A673 (cell line): ENCODE data around the gene MRAP2. TPM values are rescaled to one million over a fixed set of nuclear protein-coding genes. Genes with fewer than 3 reads are reported as not detected.

Source experiments
- BruUV-seq: library from RNA; stranded (reverse); fragments of 400-500 nt; replicated peaks from 2 replicates; lab custom pipeline; 2021; lab: Mats Ljungman, UMichigan
- CTCF ChIA-PET: fragments of 300-600 bp; sonication (Branson Sonifier 250); formaldehyde crosslinking; loops from one replicate; lab custom pipeline; 2022; ENCODE audit warnings: antibody characterized with exemption; lab: Charles Lee
- POLR2A ChIA-PET: fragments of 300-600 bp; sonication (Branson Sonifier 250); formaldehyde crosslinking; loops from one replicate; lab custom pipeline; 2022; ENCODE audit warnings: antibody characterized with exemption; ENCODE audit not compliant: low non-redundant PET; lab: Charles Lee
- DNase-seq: peaks from one replicate; pipeline ENCODE4 v3.0.0-alpha.2; 2015; ENCODE audit warnings: low spot score
- H3K27ac ChIP-seq: fragments of 200-600 bp; sonication (generic); 2 replicates; pipeline ENCODE4 v1.5.1; 2016; ENCODE audit warnings: mixed run types, low read depth, mild to moderate bottlenecking, mixed read lengths, antibody characterized with exemption, low read length; ENCODE audit not compliant: poor library complexity, severe bottlenecking
- H3K27me3 ChIP-seq: fragments of 200-600 bp; sonication (generic); replicated peaks from 2 replicates; pipeline ENCODE4 v1.6.1; 2017; ENCODE audit warnings: mixed run types, low read depth, mild to moderate bottlenecking, mixed read lengths, antibody characterized with exemption, low read length; ENCODE audit not compliant: insufficient read depth, poor library complexity
- H3K36me3 ChIP-seq: fragments of 200-600 bp; sonication (generic); 2 replicates; pipeline ENCODE4 v1.6.1; 2016; ENCODE audit warnings: mixed run types, mild to moderate bottlenecking, mixed read lengths, antibody characterized with exemption, low read length; ENCODE audit not compliant: insufficient read depth, poor library complexity, severe bottlenecking
- H3K4me1 ChIP-seq: fragments of 200-600 bp; sonication (generic); 2 replicates; pipeline ENCODE4 v1.6.1; 2017; ENCODE audit warnings: mixed run types, mild to moderate bottlenecking, mixed read lengths, antibody characterized with exemption, low read length; ENCODE audit not compliant: insufficient read depth, poor library complexity, severe bottlenecking
- H3K4me3 ChIP-seq: fragments of 200-600 bp; sonication (generic); 2 replicates; pipeline ENCODE4 v1.5.1; 2016; ENCODE audit warnings: low read depth, mixed run types, mild to moderate bottlenecking, mixed read lengths, low read length; ENCODE audit not compliant: poor library complexity, severe bottlenecking
- H3K9me3 ChIP-seq: fragments of 200-600 bp; sonication (generic); 2 replicates; pipeline ENCODE4 v1.6.1; 2016; ENCODE audit warnings: mixed run types, low read depth, mild to moderate bottlenecking, mixed read lengths, antibody characterized with exemption, low read length; ENCODE audit not compliant: poor library complexity, severe bottlenecking
- CTCF ChIP-seq: fragments of 300-800, 200-600 bp; sonication (generic); conservative IDR thresholded peaks from 2 replicates; pipeline ENCODE4 v1.5.1; 2017; ENCODE audit warnings: low read depth, mild to moderate bottlenecking, antibody characterized with exemption, low read length, moderate library complexity, mixed read lengths
- EZH2 ChIP-seq: fragments of 200-600 bp; sonication (generic); IDR thresholded peaks from 2 replicates; pipeline ENCODE4 v1.6.1; 2017; ENCODE audit warnings: borderline replicate concordance, low read depth, mild to moderate bottlenecking, mixed read lengths, antibody characterized with exemption, low read length; ENCODE audit not compliant: poor library complexity, severe bottlenecking
- intact Hi-C: fragments of 100-400 bp; cut with micrococcal nuclease; formaldehyde crosslinking; loops from one replicate; pipeline ENCODE4 v1.10.0; 2022; ENCODE audit not compliant: unreplicated experiment
- total RNA-seq: library from RNA; stranded (reverse); gene quantifications from 2 replicates; pipeline ENCODE4 v1.2.3, GENCODE V29; 2021

Gene MRAP2
- total RNA-seq, 1 experiment from 2014 or later: 0.34 TPM

- H3K4me1 ChIP-seq: peaks cover 24% of the 10 kb centered on the region
- POLR2A ChIA-PET: no interaction called here
- peak overlapping the region; percentile 15 for H3K4me3 ChIP-seq
- H3K9me3 ChIP-seq: no peaks in the 10 kb centered on the region
- no peaks in the 10 kb centered on the region for H3K36me3 ChIP-seq
- CTCF ChIA-PET: interaction anchor here (0.8 to 0.9 kb wide), 2 partner anchors 19 to 199 kb away, joined by 3 to 5 read pairs; partner anchors contain the start of genes MRAP2 and RIPPLY2
- H3K27ac ChIP-seq: peak overlapping the region; percentile 74
- H3K27me3 ChIP-seq: no peaks in the 10 kb centered on the region
- TF ChIP-seq CTCF (no peak), EZH2 (no peak)
- intact Hi-C loops: loop anchor here (5.0 kb wide), 1 partner anchor 170 kb away; no protein-coding TSS in a partner anchor
- DNase-seq: peak; percentile 88
- no TSS peak for BruUV-seq
Observed at GRCh38 chr6:84052204-84052882, 18.8 kb downstream of the MRAP2 start.

GRCh38 chr6:84052883-84053241 lies 19.3 kb downstream of the MRAP2 start:
- Histone ChIP-seq H3K4me3 (no peak overlapping the region), H3K36me3 (no peaks in the 10 kb centered on the region), H3K9me3 (no peaks in the 10 kb centered on the region), H3K27ac (no peak overlapping the region), H3K4me1 (peaks cover 24% of the 10 kb centered on the region), H3K27me3 (no peaks in the 10 kb centered on the region)
- no TSS peak for BruUV-seq
- CTCF ChIA-PET: interaction anchor here (0.8 to 0.9 kb wide), 2 partner anchors 19 to 200 kb away, joined by 3 to 5 read pairs; partner anchors contain the start of genes MRAP2 and RIPPLY2
- POLR2A ChIA-PET: no interaction called here
- intact Hi-C loops: loop anchor here (5.0 kb wide), 1 partner anchor 169 kb away; no protein-coding TSS in a partner anchor
- DNase-seq: no peak
- TF ChIP-seq CTCF: no peak
- TF ChIP-seq EZH2: no peak

GRCh38 chr6:84055647-84056046 lies 22.1 kb downstream of the MRAP2 start:
- ChIA-PET POLR2A (no interaction called here), CTCF (no interaction called here)

More at GRCh38 chr6:84055647-84056046, 22.1 kb downstream of the MRAP2 start:
- Histone ChIP-seq H3K36me3 (no peaks in the 10 kb centered on the region), H3K27me3 (no peaks in the 10 kb centered on the region), H3K4me1 (peaks cover 24% of the 10 kb centered on the region), H3K27ac (no peak overlapping the region), H3K9me3 (no peaks in the 10 kb centered on the region), H3K4me3 (no peak overlapping the region)
- TF ChIP-seq EZH2 (no peak), CTCF (no peak)
- BruUV-seq: no TSS peak
- DNase-seq: no peak
- intact Hi-C loops: no loop called here
